Stimulated activated CD8-positive, alpha-beta memory T cell treated with anti-CD3 and anti-CD28 coated beads, Interleukin-12 subunit alpha, Interleukin-12 subunit beta, amount 100 ng/mL, for 24 hours (primary cell): ENCODE data around the gene ZNF205.
"Not testable (repeated sequence)": the region's sequence is repeated elsewhere in the genome, so short reads cannot be mapped to it uniquely, and the experiment has no call there.

Source experiments
- DNase-seq: peaks from one replicate; pipeline ENCODE4 v3.0.0-alpha.2; 2020; ENCODE audit errors: extremely low read depth

The ZNF205 gene

GRCh38 chr16:3112058-3112880 is at the start of gene ZNF205:
Gene ZNF205 (plus strand): TSS chr16:3112586. CDS start chr16:3113431, 845 bp downstream.
- DNase-seq: no peak

DNA sequence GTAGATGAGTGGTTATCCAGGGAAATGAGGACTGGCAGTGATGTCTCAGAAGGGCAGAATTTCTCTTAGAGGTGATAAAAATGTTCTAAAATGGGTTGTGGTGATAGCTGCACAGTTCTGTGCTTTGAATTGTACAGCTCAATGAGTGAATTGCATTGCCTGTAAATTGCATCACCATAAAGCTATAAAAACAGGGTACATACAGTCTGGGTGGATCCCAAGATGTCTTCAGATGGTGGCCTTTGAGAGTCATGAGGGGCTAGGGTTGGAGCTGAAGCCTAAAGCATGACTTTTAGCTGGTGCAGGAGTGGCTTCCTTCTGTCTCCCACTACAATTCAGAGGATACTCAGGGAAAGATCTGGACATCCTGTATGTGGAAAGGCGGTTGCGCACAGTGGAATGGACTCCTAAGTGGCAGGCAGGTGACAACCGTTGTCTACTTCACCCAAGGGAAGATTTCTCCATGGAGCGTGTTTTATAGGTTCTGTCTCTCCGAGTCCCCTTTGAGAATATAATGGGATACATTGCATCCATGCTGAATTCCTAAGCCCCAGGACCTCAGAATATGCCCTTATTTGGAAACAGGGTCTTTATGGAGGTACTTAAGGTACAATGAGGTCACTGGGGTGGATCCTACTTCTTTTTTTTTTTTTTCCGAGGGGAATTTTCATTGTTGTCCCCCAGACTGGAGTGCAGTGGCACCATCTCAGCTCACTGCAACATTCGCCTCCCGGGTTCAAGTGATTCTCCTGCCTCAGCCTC is 48.6 kb upstream of the ZNF205 start:
- DNase-seq: no peak

DNA sequence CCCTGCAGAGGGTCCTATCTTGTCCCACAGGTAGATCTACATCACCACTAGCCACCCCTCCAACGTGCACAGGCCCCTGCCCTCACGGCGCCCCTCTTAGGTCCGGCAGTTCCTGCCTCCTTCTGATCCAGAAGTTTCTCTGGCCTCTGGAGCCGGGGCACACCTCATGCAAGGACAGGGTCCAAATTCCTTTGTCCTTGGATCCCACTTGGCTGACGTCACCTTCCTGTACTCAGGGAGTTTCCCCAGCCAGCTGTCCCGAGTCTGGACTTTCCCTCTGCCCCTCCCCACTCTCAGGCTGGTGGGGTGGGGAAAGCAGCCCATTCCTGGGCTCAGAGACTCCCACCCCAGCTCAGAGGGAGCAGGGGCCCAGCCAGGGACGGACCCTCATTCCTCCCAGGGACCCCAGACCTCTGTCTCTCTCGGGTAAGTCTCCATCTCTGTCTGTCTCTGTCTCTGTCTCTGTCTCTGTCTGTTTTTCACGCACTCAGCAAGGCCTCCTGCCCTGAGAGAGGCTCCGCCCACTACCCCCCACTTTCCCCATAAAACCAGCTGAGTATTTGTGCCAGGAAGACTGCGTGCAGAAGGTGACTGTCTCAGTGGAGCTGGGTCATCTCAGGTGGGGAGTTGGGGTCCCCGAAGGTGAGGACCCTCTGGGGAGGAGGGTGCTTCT is 47.2 kb upstream of the ZNF205 start, which contains the start of gene IL32:
IL32 (plus strand) TSS at position 572 of the 673 bp plus-strand sequence. CDS start 172 bp downstream, outside the sequence.
- DNase-seq: no peak

GRCh38 chr16:3065742-3066439 is 46.5 kb upstream of the ZNF205 start:
- no peak for DNase-seq

- DNase-seq: no peak
These were observed 46.0 kb upstream of the ZNF205 start for GRCh38 chr16:3066440-3066748.

DNA sequence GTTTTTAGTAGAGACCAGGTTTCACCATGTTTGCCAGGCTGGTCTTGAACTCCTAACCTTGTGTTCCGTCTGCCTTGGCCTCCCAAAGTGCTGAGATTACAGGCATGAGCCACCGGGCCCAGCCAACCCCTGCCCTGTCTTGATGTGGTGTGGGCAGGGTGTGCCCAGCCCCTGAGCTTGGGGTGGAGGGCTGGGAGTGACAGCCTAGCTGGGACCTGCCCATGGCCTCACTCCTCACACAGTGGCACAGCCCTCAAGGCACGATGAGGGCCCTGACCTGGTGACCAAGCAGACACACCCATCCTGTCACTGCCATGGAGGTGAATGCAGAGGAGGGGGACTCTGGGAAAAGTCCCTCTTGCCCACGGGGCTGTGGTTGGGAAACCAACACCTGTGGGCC is 43.9 kb upstream of the ZNF205 start:
- no peak for DNase-seq

- DNase-seq: not testable (repeated sequence)
These were observed 43.2 kb upstream of the ZNF205 start for GRCh38 chr16:3069146-3069545.

GRCh38 chr16:3070608-3071111 is 41.7 kb upstream of the ZNF205 start:
- DNase-seq: no peak

GRCh38 chr16:3071655-3072054 is 40.7 kb upstream of the ZNF205 start:
- DNase-seq: no peak

- not testable (repeated sequence) for DNase-seq
These were observed 40.2 kb upstream of the ZNF205 start for GRCh38 chr16:3072148-3072547.

DNA sequence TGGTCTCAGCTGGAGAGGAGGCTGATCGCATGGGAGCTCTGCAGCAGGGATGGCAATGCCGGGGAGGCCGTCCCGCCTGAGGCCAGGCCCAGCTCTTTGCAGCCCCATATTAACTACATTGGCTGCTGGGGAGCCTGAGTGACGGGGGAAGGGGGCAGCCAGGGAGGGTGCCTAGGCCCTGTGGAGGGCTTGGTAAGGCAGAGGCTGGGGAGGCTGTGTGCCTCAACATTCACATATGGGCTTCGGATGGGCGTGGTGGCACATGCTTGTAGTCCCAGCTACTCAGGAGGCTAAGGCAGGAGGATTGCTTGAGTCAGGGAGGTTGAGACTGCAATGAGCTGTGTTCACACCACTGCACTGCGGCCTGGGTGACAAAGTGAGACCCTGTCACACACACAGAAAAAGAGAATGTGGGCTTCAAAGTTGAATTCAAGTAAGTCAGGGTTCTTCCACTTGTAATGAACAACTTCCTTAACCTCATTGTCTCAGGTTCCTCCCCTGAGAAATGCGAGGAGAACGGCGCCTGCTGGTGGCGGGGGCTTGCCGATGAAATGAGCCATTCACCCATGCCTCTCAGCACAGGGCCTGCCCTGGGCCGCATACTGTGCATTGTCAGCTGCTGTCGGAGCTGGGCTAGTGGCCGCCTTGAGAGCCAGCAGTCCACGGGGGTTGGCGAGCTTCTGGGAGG is 39.7 kb upstream of the ZNF205 start:
- DNase-seq: not testable (repeated sequence)

DNA sequence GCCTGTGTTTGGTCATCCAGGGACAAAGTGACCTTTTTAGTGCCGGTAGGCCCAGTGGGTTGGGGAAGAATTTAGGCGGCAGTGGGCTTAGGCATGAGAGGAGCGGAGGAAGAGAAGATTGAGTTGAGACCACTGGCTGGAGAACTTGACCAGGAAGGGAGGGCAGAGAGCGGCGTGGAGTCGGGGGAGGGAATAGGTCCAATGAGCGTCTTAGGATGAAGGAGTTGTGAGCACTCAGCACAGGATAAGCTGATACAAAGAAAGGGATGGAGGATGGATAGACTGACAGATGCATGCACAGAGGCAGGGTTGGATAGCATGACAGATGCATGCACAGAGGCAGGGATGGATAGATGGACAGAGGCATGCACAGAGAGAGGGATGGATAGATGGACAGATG is 38.9 kb upstream of the ZNF205 start:
- DNase-seq: no peak

DNA sequence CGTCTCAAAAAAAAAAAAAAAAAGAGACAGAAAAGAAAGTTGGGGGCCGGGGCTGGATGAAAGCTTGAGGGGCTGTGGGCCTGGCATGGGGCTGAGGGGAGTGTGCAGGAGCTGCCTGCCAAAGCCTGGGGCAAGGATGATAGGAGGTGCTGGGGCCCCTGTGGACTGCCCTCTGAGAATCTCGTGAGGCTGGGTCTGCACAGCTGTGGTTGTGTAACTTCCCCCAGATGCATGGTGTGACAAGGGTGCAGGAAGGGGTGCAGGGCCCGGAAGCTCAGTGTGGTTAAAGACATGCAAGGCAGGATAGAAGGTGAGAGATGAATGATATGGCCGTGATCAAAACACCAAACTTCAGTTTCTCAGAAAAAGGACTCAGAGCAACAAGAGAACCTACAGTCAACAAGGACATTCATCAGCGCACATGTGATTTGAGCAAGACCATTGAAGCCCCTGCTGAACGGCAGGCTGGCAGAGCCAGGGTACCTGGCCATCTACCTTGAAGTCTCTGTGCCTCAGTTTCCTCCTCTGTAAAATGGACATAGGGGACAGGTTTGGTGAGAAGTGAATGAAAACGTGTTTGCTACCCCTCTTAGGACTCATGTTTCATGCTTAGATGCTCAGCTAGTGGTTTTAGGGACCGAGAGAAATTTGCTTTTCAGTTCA is 37.4 kb upstream of the ZNF205 start:
- no peak for DNase-seq

DNA sequence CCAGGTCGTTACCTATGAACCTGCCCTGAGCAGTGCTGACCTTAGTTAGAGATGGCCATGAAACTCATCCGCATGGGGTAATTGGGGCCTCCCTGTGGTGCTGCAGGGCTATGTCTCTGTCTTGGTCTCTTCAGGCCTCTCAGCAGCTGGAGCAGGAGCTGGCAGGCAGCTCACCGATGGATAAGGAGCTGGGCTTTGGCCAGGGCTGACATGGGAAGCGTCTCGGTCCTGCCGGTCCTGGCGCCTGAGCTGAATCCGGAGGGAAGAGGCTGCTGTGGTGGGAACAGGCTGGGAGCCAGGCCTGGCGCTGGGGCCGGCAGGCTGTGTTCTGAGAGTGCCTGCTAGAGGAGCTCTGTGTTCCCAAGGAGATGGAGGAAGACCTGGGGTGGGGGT is 36.9 kb upstream of the ZNF205 start:
- DNase-seq: no peak

DNA sequence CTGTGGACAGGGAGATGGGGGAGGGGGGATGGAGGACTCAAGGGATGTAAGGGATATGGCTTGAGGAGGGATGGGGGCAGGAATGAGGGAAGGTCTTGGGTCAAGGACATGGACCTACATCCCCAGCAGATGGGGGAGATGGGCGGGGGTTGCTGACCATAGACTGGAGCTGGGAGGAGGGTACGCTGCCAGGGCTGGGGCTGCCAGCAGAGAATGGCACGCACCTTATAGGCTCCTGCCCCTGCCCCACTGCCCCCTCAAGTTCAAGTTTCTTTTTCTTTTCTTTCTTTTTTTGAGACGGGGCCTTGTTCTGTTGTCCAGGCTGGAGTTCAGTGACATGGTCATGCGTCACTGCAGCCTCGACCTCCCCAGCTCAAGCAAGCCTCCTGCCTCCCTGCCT is 36.4 kb upstream of the ZNF205 start:
- not testable (repeated sequence) for DNase-seq

- DNase-seq: no peak
These were observed 35.8 kb upstream of the ZNF205 start for GRCh38 chr16:3076577-3076976.

DNA sequence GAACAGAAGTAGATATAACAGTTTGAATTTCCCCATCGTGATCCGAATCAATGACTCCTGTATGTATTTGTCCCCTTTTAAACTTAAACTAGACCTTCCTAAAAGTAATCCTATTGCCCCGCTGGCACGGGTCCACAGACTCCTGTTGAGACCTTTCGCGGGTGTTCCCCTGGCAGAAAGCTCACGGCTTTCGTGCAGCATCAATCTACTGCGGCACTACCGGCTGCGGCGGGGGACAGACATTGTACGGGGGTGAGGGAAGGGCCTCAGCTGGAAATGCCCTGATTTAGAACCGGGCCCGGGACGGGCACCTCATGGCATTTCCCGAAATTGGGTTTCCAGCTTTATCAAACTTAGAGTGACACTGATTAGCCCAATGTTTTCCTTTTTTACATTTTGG is 32.4 kb upstream of the ZNF205 start:
- DNase-seq: no peak

- DNase-seq: not testable (repeated sequence)
These were observed 30.4 kb upstream of the ZNF205 start for GRCh38 chr16:3081957-3082356.

DNA sequence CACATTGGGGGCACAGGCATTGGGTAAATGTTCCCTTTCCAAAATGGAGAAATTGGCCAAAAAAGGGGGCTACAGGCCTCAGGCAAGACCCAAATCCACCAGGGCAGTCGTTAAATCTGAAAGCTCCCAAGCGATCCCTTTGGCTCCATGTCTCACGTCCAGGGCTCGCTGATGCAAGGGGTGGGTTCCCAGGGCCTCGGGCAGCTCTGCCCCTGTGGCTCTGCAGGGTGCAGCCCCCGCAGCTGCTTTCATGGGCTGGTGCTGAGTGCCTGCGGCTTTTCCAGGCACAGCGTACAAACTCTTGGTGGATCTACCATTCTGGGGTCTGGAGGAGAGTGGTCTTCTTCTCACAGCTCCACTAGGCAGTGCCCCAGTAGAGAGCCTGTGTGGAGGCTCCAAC is 29.0 kb upstream of the ZNF205 start:
- not testable (repeated sequence) for DNase-seq

- DNase-seq: no peak
These were observed 27.9 kb upstream of the ZNF205 start for GRCh38 chr16:3084491-3084890.
